OCI-LY1 (cell line): ENCODE results near the gene CBY3.
"Not testable (repeated sequence)": the region's sequence is repeated elsewhere in the genome, so short reads cannot be mapped to it uniquely, and the experiment has no call there.

Experiments
- EZH2 ChIP-seq: fragments of 200-600 bp; sonication (generic), shearing (Covaris generic); IDR thresholded peaks from 2 replicates; pipeline ENCODE4 v1.8.0; 2017; ENCODE audit warnings: borderline replicate concordance, mixed run types, mild to moderate bottlenecking, antibody characterized with exemption, low read length, moderate library complexity, mixed read lengths
- TF ChIP-seq, protein P1 (sequence below): fragments of 200-600 bp; sonication (generic), shearing (Covaris generic); IDR thresholded peaks from 2 replicates; pipeline ENCODE4 v1.5.1; 2017; ENCODE audit warnings: mild to moderate bottlenecking, antibody characterized with exemption, low read length, moderate library complexity, mixed read lengths

DNA sequence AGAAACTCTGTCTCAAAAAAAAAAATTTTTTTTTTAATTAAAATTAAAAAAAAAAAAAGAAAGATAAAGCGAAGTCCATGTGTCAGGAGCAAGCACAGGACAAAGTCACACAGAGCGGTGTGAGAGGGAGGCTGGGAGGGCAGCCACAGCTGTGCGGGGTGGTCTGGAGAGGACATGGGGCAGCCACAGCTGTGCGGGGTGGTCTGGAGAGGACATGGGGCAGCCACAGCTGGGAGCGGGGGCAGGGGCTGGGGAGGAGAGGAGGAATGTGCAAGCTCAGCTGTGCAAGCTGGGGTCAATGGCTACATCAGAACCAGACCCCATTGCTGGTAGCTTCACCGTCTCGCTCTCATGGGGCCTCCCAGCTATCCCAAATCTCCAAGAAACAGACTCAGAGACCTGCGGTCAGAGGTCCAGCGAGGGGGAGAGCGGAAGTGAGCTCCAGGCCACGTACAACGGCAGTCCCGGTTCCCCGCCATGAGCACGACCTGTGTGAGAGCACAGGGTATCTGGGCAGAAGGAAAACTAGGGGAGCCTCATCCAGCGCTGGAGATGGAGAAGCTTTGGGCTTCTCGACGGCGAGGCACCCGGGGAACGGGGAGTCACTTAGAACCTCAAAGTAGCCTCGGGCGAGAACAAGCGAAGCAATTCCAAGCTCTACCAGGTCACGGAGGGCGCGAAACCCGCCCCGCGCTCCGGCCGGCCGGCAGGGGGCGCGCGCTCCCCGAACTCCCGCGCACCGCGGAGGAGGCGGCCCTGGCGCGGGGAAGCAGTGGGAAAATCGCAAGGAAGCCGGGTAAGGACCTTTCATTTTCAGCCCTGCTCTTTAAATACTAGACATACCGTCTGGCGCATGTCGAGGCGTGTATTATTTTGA lies 23.3 kb downstream of the CBY3 start:
- TF ChIP-seq, protein P1, sequence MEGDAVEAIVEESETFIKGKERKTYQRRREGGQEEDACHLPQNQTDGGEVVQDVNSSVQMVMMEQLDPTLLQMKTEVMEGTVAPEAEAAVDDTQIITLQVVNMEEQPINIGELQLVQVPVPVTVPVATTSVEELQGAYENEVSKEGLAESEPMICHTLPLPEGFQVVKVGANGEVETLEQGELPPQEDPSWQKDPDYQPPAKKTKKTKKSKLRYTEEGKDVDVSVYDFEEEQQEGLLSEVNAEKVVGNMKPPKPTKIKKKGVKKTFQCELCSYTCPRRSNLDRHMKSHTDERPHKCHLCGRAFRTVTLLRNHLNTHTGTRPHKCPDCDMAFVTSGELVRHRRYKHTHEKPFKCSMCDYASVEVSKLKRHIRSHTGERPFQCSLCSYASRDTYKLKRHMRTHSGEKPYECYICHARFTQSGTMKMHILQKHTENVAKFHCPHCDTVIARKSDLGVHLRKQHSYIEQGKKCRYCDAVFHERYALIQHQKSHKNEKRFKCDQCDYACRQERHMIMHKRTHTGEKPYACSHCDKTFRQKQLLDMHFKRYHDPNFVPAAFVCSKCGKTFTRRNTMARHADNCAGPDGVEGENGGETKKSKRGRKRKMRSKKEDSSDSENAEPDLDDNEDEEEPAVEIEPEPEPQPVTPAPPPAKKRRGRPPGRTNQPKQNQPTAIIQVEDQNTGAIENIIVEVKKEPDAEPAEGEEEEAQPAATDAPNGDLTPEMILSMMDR = not testable (repeated sequence)
- not testable (repeated sequence) for TF ChIP-seq EZH2
